C1 segment of cervical spinal cord (tissue), 14 donors: ENCODE results near the gene RNF40.
"Not testable (repeated sequence)": the region's sequence is repeated elsewhere in the genome, so short reads cannot be mapped to it uniquely, and the experiment has no call there.

Experiments used
- DNase-seq, 14 donors: peaks; one replicate each; lab custom pipeline; 2025; lab: John Stamatoyannopoulos, UW

RNF40 gene

GRCh38 chr16:30816769-30817168 lies 54.6 kb downstream of the RNF40 start:
- DNase-seq = no peak

GRCh38 chr16:30820952-30821421 lies 58.9 kb downstream of the RNF40 start:
- no peak for DNase-seq

- not testable (repeated sequence) for DNase-seq
These were observed 59.3 kb downstream of the RNF40 start for GRCh38 chr16:30821441-30821840.

- no peak for DNase-seq
These were observed 59.8 kb downstream of the RNF40 start for GRCh38 chr16:30821891-30822290.
